Body of pancreas (tissue), 4 donors: ENCODE results near the gene NFIA. TPM values are rescaled to one million over a fixed set of nuclear protein-coding genes. Genes with fewer than 3 reads are reported as not detected.
A peak's percentile ranks its signal among the peaks of the same experiment; 100 is the strongest.

Experiments
- ATAC-seq: fragments of 150-250 bp; one replicate; pipeline ENCODE4 v1.9.1; 2016
- DNase-seq, 4 donors: peaks; one replicate each; pipeline ENCODE4 v3.0.0-alpha.2; 2019
- H3K27ac ChIP-seq, 4 donors: fragments of 200-600 bp; sonication (generic); 1 replicate in 3 of 4; 2 replicates in 1 of 4; pipeline versions ENCODE4 v1.5.1 to v1.6.1; 2016 to 2019; ENCODE audit warnings: mild to moderate bottlenecking in 1 of 4, mixed read lengths in 1 of 4, moderate library complexity in 1 of 4
- H3K27me3 ChIP-seq, 2 donors: fragments of 200-600 bp; sonication (generic); one replicate each; pipeline ENCODE4 v1.6.0; 2016; ENCODE audit warnings: mild to moderate bottlenecking in 1 of 2
- H3K36me3 ChIP-seq, 2 donors: fragments of 200-600 bp; sonication (generic); replicated peaks in 1 of 2; 2 replicates each; pipeline ENCODE4 v1.5.1; 2016; ENCODE audit warnings: low read depth in 2 of 2; ENCODE audit not compliant: insufficient read depth in 1 of 2
- H3K4me1 ChIP-seq: fragments of 200-600 bp; sonication (generic); one replicate; pipeline ENCODE4 v1.6.0; 2016
- H3K4me3 ChIP-seq, 2 donors: fragments of 200-600 bp; sonication (generic); 1 replicate in 1 of 2; 2 replicates in 1 of 2; pipeline ENCODE4 v1.5.1; 2016 to 2019
- H3K9me3 ChIP-seq, 3 donors: fragments of 200-600 bp; sonication (generic); 1 replicate in 2 of 3; 2 replicates in 1 of 3; pipeline ENCODE4 v1.5.1; 2016
- CTCF ChIP-seq, 7 experiments: fragments of 450-650 bp in 4 of 7; fragments of 200-600 bp in 3 of 7; sonication (generic) in 3 of 7; IDR thresholded peaks; one replicate each; pipeline ENCODE4 v1.5.1; 2016 to 2019; ENCODE audit warnings: antibody characterized with exemption in 7 of 7
- POLR2A ChIP-seq, 3 donors: fragments of 450-650 bp; IDR thresholded peaks; one replicate each; pipeline ENCODE4 v1.6.1; 2016; ENCODE audit warnings: antibody characterized with exemption in 3 of 3, mild to moderate bottlenecking in 2 of 3
- WGBS, 2 donors: methylation state at CpG; one replicate each; pipeline ENCODE4 v1.1.5; 2017; 5-methylcytosine and 5-hydroxymethylcytosine counted together
- intact Hi-C: fragments of 100-400 bp; cut with DNase I; formaldehyde crosslinking; loops from one replicate; pipeline ENCODE4 v1.15.1; 2023
- total RNA-seq, 2 donors: library from RNA; depleted of rRNA; stranded (reverse); fragments of >200 nt; gene quantifications; one replicate each; pipeline ENCODE4 v1.1.0, GENCODE V29; 2016

NFIA gene
- total RNA-seq, 2 donors from 2014 or later, result 21.5 to 32.3 TPM

- Histone ChIP-seq H3K4me3 (no peak overlapping the region), H3K36me3 (no peaks in the 10 kb centered on the region), H3K9me3 (no peaks in the 10 kb centered on the region), H3K4me1 (peaks cover 47% of the 10 kb centered on the region), H3K27me3 (no peaks in the 10 kb centered on the region), H3K27ac (no peak overlapping the region)
- 98 to 100% methylated on average over 1 of the region's 1 CpG for WGBS, 2 donors
- ATAC-seq (no peak), DNase-seq (no peak)
- no peak for TF ChIP-seq CTCF (IDR thresholded peaks at IDR 0.05)
- no peak for TF ChIP-seq POLR2A (IDR thresholded peaks at IDR 0.05)
- intact Hi-C loops, result no loop called here
Observed at GRCh38 chr1:61107638-61108037, 25.3 kb downstream of the NFIA start.

- Histone ChIP-seq H3K27me3 (no peaks in the 10 kb centered on the region), H3K27ac (peak overlapping the region in 1 of 4 donors; percentile 18), H3K4me1 (peaks cover 33% of the 10 kb centered on the region), H3K4me3 (no peak overlapping the region), H3K9me3 (no peaks in the 10 kb centered on the region), H3K36me3 (no peaks in the 10 kb centered on the region)
- intact Hi-C loops, result no loop called here
- WGBS, 2 donors, result 11 to 26% methylated on average over 1 of the region's 1 CpG
- TF ChIP-seq POLR2A (IDR thresholded peaks at IDR 0.05) (no peak), CTCF (IDR thresholded peaks at IDR 0.05) (no peak)
- peak in 3 of 4 donors; percentile 25 to 69 (median 53) for DNase-seq
- peak; percentile 74 for ATAC-seq
Observed at GRCh38 chr1:61109158-61109557, 26.8 kb downstream of the NFIA start.

GRCh38 chr1:61109910-61110309 lies 27.5 kb downstream of the NFIA start:
- H3K4me1 ChIP-seq, result peaks cover 33% of the 10 kb centered on the region
- intact Hi-C loops, result no loop called here
- no peak for DNase-seq

GRCh38 chr1:61110554-61110953 lies 28.2 kb downstream of the NFIA start:
- TF ChIP-seq POLR2A (IDR thresholded peaks at IDR 0.05) (no peak), CTCF (IDR thresholded peaks at IDR 0.05) (no peak)
- intact Hi-C loops, result no loop called here
- Histone ChIP-seq H3K4me1 (peaks cover 39% of the 10 kb centered on the region), H3K27ac (peak overlapping the region in 1 of 4 donors; percentile 25), H3K36me3 (no peaks in the 10 kb centered on the region), H3K27me3 (no peaks in the 10 kb centered on the region), H3K4me3 (no peak overlapping the region), H3K9me3 (no peaks in the 10 kb centered on the region)
- ATAC-seq, result no peak
- DNase-seq, result no peak
- WGBS, 2 donors, result 84 to 86% methylated on average over 1 of the region's 1 CpG

More at GRCh38 chr1:61109910-61110309, 27.5 kb downstream of the NFIA start:
- Histone ChIP-seq H3K9me3 (no peaks in the 10 kb centered on the region), H3K27ac (no peak overlapping the region), H3K4me3 (no peak overlapping the region), H3K36me3 (no peaks in the 10 kb centered on the region), H3K27me3 (no peaks in the 10 kb centered on the region)
- no peak for ATAC-seq
- TF ChIP-seq CTCF (IDR thresholded peaks at IDR 0.05), result no peak
